Measurements from ENCODE around the gene ZNF14. TPM values are rescaled to one million over a fixed set of nuclear protein-coding genes. Genes with fewer than 3 reads are reported as not detected.

The ZNF14 gene
- total and polyA plus RNA-seq, 2 experiments from 2014 or later: 4.6 to 10.2 TPM

- Histone ChIP-seq H3K4me1 (ENCODE audit: insufficient read depth) (no peaks in the 10 kb centered on the region), H2AFZ (no peak overlapping the region), H3K36me3 (ENCODE audit: insufficient read depth) (no peaks in the 10 kb centered on the region), H3K27ac (ENCODE audit: low read depth) (no peak overlapping the region), H3K4me2 (no peak overlapping the region), H3K4me3 (no peak overlapping the region), H3K27me3 (ENCODE audit: insufficient read depth) (no peaks in the 10 kb centered on the region), H3K9me2 (ENCODE audit: insufficient read depth) (no peaks in the 10 kb centered on the region; the same call in 1 of the 2 replicates), H3F3A (replicated peaks; ENCODE audit: low read depth) (no peaks in the 10 kb centered on the region), H4K20me1 (replicated peaks; ENCODE audit: insufficient read depth) (no peaks in the 10 kb centered on the region), H3K79me2 (replicated peaks; ENCODE audit: insufficient read depth) (no peaks in the 10 kb centered on the region)
- Mint-ChIP-seq H3K4me1 (no peaks in the 10 kb centered on the region), H3K27ac (no peak overlapping the region), H3K36me3 (ENCODE audit: low read depth) (peaks cover 12% of the 10 kb centered on the region; the same call in 2 of the 3 replicates), H3K27me3 (ENCODE audit: insufficient read depth, low read depth, poor library complexity) (peaks cover 2% of the 10 kb centered on the region), H3K4me3 (no peak overlapping the region), H3K9me3 (peaks cover 12% of the 10 kb centered on the region; the same call in 2 of the 3 replicates)
- DNase-seq (ENCODE audit: low spot score) (peak; percentile 4), ATAC-seq (no peak; the same call in 2 of the 3 replicates)
- TF ChIP-seq CTCF (conservative IDR thresholded peaks at IDR 0.05; ENCODE audit: low read depth in 2 of 2) (no peak), STAT1 (IDR thresholded peaks at IDR 0.05; ENCODE audit: unreplicated experiment) (no peak), ETS1 (IDR thresholded peaks at IDR 0.05) (no peak), EZH2 (IDR thresholded peaks at IDR 0.05; ENCODE audit: low read depth, unreplicated experiment) (no peak), NANOG (IDR thresholded peaks at IDR 0.05; ENCODE audit: borderline replicate concordance) (no peak), CREB1 (CRISPR knock-in tag; IDR thresholded peaks at IDR 0.05; ENCODE audit: low read depth) (no peak), POLR2AphosphoS5 (IDR thresholded peaks at IDR 0.05; ENCODE audit: low read depth) (no peak), ZNF331 (CRISPR knock-in tag; IDR thresholded peaks at IDR 0.05; ENCODE audit: low read depth) (no peak), EZH2phosphoT487 (IDR thresholded peaks at IDR 0.05; ENCODE audit: unreplicated experiment) (no peak), ZNF114 (CRISPR knock-in tag; IDR thresholded peaks at IDR 0.05) (no peak), JUNB (IDR thresholded peaks at IDR 0.05; ENCODE audit: unreplicated experiment) (no peak), REST (IDR thresholded peaks at IDR 0.05; ENCODE audit: unreplicated experiment) (no peak)
- TF ChIP-seq, protein P1, sequence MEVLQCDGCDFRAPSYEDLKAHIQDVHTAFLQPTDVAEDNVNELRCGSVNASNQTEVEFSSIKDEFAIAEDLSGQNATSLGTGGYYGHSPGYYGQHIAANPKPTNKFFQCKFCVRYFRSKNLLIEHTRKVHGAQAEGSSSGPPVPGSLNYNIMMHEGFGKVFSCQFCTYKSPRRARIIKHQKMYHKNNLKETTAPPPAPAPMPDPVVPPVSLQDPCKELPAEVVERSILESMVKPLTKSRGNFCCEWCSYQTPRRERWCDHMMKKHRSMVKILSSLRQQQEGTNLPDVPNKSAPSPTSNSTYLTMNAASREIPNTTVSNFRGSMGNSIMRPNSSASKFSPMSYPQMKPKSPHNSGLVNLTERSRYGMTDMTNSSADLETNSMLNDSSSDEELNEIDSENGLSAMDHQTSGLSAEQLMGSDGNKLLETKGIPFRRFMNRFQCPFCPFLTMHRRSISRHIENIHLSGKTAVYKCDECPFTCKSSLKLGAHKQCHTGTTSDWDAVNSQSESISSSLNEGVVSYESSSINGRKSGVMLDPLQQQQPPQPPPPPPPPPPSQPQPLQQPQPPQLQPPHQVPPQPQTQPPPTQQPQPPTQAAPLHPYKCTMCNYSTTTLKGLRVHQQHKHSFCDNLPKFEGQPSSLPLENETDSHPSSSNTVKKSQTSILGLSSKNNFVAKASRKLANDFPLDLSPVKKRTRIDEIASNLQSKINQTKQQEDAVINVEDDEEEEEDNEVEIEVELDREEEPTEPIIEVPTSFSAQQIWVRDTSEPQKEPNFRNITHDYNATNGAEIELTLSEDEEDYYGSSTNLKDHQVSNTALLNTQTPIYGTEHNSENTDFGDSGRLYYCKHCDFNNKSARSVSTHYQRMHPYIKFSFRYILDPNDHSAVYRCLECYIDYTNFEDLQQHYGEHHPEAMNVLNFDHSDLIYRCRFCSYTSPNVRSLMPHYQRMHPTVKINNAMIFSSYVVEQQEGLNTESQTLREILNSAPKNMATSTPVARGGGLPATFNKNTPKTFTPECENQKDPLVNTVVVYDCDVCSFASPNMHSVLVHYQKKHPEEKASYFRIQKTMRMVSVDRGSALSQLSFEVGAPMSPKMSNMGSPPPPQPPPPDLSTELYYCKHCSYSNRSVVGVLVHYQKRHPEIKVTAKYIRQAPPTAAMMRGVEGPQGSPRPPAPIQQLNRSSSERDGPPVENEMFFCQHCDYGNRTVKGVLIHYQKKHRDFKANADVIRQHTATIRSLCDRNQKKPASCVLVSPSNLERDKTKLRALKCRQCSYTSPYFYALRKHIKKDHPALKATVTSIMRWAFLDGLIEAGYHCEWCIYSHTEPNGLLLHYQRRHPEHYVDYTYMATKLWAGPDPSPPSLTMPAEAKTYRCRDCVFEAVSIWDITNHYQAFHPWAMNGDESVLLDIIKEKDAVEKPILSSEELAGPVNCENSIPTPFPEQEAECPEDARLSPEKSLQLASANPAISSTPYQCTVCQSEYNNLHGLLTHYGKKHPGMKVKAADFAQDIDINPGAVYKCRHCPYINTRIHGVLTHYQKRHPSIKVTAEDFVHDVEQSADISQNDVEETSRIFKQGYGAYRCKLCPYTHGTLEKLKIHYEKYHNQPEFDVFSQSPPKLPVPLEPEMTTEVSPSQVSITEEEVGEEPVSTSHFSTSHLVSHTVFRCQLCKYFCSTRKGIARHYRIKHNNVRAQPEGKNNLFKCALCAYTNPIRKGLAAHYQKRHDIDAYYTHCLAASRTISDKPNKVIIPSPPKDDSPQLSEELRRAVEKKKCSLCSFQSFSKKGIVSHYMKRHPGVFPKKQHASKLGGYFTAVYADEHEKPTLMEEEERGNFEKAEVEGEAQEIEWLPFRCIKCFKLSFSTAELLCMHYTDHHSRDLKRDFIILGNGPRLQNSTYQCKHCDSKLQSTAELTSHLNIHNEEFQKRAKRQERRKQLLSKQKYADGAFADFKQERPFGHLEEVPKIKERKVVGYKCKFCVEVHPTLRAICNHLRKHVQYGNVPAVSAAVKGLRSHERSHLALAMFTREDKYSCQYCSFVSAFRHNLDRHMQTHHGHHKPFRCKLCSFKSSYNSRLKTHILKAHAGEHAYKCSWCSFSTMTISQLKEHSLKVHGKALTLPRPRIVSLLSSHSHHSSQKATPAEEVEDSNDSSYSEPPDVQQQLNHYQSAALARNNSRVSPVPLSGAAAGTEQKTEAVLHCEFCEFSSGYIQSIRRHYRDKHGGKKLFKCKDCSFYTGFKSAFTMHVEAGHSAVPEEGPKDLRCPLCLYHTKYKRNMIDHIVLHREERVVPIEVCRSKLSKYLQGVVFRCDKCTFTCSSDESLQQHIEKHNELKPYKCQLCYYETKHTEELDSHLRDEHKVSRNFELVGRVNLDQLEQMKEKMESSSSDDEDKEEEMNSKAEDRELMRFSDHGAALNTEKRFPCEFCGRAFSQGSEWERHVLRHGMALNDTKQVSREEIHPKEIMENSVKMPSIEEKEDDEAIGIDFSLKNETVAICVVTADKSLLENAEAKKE (CRISPR knock-in tag; IDR thresholded peaks at IDR 0.05): no peak
These were observed 35.3 kb downstream of the ZNF14 start for GRCh38 chr19:19697589-19697988.

All from GM23338 (cell line).